GM19099 (cell line): ENCODE results near the gene GVQW3.

ENCODE experiments used
- POLR2A ChIP-seq: IDR thresholded peaks from 3 replicates; pipeline ENCODE4 v1.6.1; 2011; ENCODE audit warnings: low read depth; ENCODE audit not compliant: insufficient read length; ENCODE audit errors: extremely low read depth

Gene GVQW3

GRCh38 chr11:76408171-76408965 is 27.2 kb downstream of the GVQW3 start:
- TF ChIP-seq POLR2A, result no peak

DNA sequence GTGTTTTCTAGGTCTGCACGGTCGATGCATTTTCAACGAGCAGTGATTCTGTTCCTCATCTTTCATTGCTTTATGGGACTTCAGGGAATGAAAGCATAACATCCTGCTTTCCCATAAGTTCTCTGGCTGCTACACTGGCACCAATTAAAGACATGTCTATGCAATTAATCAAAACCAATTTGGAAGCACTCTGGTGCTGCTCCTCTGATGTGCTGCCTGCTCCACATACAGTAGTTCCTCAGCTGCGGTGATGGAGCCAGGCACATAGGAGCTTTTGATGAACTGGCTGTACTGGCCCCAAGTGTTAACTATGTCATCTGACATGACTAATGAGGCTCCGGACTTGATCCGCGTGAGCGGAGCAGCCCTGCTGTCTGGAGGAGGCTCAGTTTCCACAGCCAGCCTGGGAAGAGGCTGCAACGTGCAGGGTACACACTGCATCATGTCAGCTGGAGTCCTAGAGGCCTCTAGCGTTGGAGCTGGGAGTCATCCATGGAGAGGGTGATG is 29.8 kb downstream of the GVQW3 start:
- no peak for TF ChIP-seq POLR2A

GRCh38 chr11:76415073-76415472 is 34.0 kb downstream of the GVQW3 start:
- no peak for TF ChIP-seq POLR2A

GRCh38 chr11:76419896-76420295 is 38.8 kb downstream of the GVQW3 start:
- TF ChIP-seq POLR2A, result no peak

- no peak for TF ChIP-seq POLR2A
Measured at GRCh38 chr11:76424379-76424778, 43.3 kb downstream of the GVQW3 start.

GRCh38 chr11:76424891-76425290 is 43.8 kb downstream of the GVQW3 start:
- TF ChIP-seq POLR2A, result no peak

DNA sequence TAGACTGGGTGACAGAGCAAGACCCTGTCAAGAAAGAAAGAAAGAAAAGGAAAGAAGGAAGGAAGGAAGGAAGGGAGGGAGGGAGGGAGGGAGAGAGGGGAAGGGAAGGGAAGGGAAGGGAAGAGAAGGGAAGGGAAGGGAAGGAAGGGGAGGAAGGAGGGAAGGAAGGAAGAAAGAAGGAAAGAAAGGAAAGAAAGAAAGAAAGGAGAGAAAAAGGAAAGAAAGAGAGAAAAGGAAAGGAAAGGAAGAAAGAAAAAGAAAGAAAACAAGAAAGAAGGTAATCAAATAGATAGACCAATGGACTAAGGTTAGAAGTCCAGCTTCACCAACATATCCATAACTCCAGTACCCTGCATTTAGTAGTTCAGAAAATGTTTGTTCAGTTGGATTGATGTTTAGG is 45.5 kb downstream of the GVQW3 start:
- no peak for TF ChIP-seq POLR2A

DNA sequence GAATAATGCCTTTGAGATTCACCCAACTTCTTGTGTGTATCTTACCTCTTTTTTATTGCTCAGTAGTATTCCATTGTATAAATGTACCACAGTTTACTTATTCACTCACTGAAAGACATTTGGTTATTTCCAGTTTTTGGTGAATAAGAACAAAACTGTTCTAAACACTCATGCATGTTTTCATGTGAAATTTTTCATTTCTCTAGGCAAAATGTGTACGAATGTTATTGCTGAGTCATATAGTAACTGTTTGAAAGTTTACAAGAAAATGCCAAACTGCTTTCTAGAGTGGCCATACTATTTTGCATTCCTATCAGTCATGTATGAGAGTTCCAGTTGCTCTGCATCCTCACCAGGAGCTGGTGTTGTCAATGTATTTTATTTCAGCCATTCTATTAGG is 54.9 kb downstream of the GVQW3 start:
- no peak for TF ChIP-seq POLR2A

- no peak for TF ChIP-seq POLR2A
Measured at GRCh38 chr11:76443268-76443980, 62.3 kb downstream of the GVQW3 start.

DNA sequence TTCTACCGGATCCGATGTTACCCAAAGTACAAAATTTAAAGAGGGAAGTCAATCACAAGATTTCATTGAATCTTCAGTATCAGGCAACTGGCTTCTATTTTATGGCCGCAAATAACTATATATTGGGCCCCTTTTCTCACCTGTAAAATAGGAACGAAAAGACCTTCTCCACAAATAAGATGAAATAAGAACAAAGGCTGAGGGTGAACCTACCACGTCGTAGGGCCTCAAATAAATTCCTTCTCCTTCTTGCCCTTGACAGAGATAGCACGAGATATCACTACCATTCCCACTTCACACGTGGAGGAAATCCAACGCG is 62.9 kb downstream of the GVQW3 start:
- no peak for TF ChIP-seq POLR2A

DNA sequence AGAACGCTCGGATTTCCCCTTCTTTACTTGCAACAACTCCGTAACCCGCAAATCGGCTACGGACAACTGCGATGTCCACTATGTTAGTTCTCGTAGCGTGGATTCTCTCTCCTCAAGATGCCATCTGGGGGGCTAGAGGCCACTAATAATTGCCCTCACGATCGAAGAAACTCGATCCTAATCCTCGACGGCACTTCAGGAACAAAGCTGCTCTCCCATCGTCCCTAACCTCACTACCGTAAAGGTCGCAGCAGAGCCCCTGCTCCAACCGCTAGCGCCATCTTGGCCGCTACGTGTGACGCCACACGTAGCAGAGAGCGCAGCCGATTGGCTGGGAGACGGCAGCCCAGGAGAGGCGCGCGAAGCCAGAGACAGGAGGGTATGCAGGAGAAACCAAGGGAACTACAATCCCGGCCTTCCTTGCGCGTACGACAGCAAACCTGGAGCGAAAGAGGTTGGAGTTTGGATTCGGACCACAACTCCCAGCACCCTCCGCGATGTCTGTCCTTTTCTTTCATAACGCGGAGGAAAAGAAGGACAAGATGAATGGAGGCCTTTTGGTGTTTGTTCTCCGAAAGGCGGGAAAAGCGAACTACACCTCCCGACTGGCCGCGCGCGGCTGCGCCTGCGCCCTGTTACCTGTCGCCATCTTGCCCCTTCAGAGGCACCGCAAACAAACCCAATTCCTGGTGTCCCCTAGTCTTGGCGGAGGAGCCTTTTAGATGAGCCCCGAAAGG is 63.4 kb downstream of the GVQW3 start, which contains the start of gene EMSY:
Gene EMSY (plus strand): TSS at position 635 of the 737 bp plus-strand sequence. CDS start 1,921 bp downstream, outside the sequence.
- peak; percentile 98 for TF ChIP-seq POLR2A

DNA sequence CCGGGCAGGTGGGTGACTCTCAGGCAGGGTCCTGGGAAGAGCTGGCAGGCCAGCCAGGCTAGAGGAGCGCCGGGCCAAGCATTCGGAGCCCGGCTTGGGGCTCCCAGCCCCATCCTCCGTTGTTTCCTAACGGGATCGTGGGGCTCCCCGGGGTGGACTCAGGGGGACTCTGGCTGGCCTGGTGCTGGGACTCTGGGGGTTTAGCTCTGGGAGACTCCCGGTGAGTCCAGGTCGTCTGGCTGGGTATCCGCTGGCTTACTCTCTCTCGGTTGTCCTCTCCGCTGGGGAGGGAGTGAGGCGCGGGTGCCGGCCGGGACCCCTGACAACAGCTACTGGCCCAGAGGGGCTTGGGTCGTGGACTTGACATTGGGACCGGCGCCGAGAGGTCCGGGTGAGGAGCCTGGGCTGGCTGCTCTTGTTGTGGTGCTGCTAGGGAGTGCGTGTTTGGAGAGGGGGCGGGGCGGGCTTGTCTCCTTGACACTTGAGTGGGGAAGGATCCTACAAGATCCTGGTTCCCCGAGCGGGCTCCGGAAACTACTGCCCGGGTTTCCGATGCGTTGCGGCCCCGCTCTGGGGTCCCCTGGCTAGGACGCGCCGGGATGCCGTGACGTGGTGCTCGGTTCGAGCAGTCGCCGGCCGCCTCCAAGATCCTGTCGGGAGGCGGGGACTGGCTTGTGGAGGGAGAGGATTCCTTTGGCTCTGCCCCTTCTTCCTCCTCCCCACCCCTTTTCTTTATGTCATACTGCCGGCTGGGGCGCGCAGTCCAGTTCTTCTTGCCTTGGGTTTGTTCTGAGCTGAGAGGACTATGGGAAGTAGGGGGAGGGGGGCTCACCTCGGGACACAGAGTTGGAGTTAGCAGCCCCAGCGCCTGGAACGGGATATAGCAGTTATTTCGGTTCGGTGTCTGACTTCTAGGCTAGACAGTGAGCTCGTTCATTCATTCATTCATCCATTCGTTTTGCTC is 64.3 kb downstream of the GVQW3 start:
- TF ChIP-seq POLR2A, result no peak

- TF ChIP-seq POLR2A, result no peak
Measured at GRCh38 chr11:76448506-76448905, 67.4 kb downstream of the GVQW3 start.

GRCh38 chr11:76453248-76453647 is 72.1 kb downstream of the GVQW3 start:
- no peak for TF ChIP-seq POLR2A
